A549 (cell line): ENCODE results near the gene DYNLRB2.

Source experiments
- CHD4 ChIP-seq: fragments of 200-600 bp; sonication (generic); IDR thresholded peaks from 2 replicates; pipeline ENCODE4 v1.6.1; 2016; ENCODE audit warnings: antibody characterized with exemption, mild to moderate bottlenecking, borderline replicate concordance
- KDM1A ChIP-seq: fragments of 200-600 bp; sonication (generic); IDR thresholded peaks from 2 replicates; pipeline ENCODE4 v1.6.1; 2016; ENCODE audit warnings: low read depth, mild to moderate bottlenecking

DNA sequence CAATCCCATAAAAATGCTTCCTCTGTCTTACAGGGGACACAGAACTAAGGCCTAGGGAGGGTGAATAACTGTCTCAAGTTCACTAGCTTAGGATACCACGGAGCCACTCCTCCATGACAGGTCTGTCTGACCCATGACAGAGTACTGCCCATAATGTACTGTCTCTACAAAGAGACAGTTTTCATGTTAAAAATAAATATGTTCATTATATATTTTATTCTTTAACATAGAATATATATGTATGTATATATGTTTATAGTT lies 28.3 kb upstream of the DYNLRB2 start:
- TF ChIP-seq KDM1A (no peak), CHD4 (no peak)
